GM19452 (cell line): Measurements from ENCODE around the gene NBDY.
"Not testable (repeated sequence)": the region's sequence is repeated elsewhere in the genome, so short reads cannot be mapped to it uniquely, and the experiment has no call there.

Experiments used
- ATAC-seq: cut with Tn5 transposase; IDR thresholded peaks from one replicate; pipeline ENCODE4 v1.9.1; 2021; ENCODE audit not compliant: unreplicated experiment

NBDY gene

GRCh38 chrX:56764153-56764974 lies 35.3 kb downstream of the NBDY start:
- peak; percentile 64 for ATAC-seq

GRCh38 chrX:56764975-56765791 lies 36.1 kb downstream of the NBDY start:
- ATAC-seq: no peak

GRCh38 chrX:56765811-56766553 lies 36.9 kb downstream of the NBDY start:
- ATAC-seq: no peak

GRCh38 chrX:56766554-56767347 lies 37.7 kb downstream of the NBDY start:
- ATAC-seq: no peak

GRCh38 chrX:56767348-56768119 lies 38.5 kb downstream of the NBDY start:
- not testable (repeated sequence) for ATAC-seq

GRCh38 chrX:56768120-56768660 lies 39.1 kb downstream of the NBDY start:
- ATAC-seq: not testable (repeated sequence)

GRCh38 chrX:56772675-56773521 lies 43.9 kb downstream of the NBDY start:
- not testable (repeated sequence) for ATAC-seq

GRCh38 chrX:56773522-56774060 lies 44.5 kb downstream of the NBDY start:
- not testable (repeated sequence) for ATAC-seq

GRCh38 chrX:56778099-56778923 lies 49.3 kb downstream of the NBDY start:
- ATAC-seq: not testable (repeated sequence)

GRCh38 chrX:56778924-56779468 lies 50.0 kb downstream of the NBDY start:
- ATAC-seq: not testable (repeated sequence)

- not testable (repeated sequence) for ATAC-seq
Measured at GRCh38 chrX:56780681-56781649, 51.9 kb downstream of the NBDY start.

GRCh38 chrX:56782352-56782751 lies 53.3 kb downstream of the NBDY start:
- ATAC-seq: no peak

GRCh38 chrX:56782791-56783449 lies 53.9 kb downstream of the NBDY start:
- ATAC-seq: no peak

GRCh38 chrX:56783450-56783831 lies 54.4 kb downstream of the NBDY start:
- no peak for ATAC-seq

- no peak for ATAC-seq
Measured at GRCh38 chrX:56783996-56784620, 55.1 kb downstream of the NBDY start.
